Right ventricle myocardium superior (tissue), 1 donor: ENCODE data around the gene AQP7. TPM values are rescaled to one million over a fixed set of nuclear protein-coding genes. Genes with fewer than 3 reads are reported as not detected.

ENCODE experiments used
- ATAC-seq: fragments of 200-7000 bp; cut with Tn5 transposase; one replicate; pipeline ENCODE4 v1.9.1; 2020; ENCODE audit warnings: mild to moderate bottlenecking; ENCODE audit not compliant: poor library complexity
- DNase-seq: peaks from one replicate; pipeline ENCODE4 v3.0.0-alpha.2; 2020
- intact Hi-C: fragments of 100-400 bp; cut with DNase I; formaldehyde crosslinking; loops from one replicate; pipeline ENCODE4 v1.11.2; 2022
- total RNA-seq: library from RNA; stranded (reverse); fragmentation: NEBNext Ultra II Directional; extraction: Animal tissue kit (Norgen Biotek cat#: 25700); gene quantifications from one replicate; pipeline ENCODE4 v1.2.1, GENCODE V29; 2021
- donor health status: DM: no; HTN: yes; CAD: no; lungs with severe emphysema.

The AQP7 gene
- total RNA-seq, 1 donor from 2014 or later, result 155 TPM

GRCh38 chr9:33350310-33350709 lies 52.1 kb downstream of the AQP7 start:
- peak; percentile 76 for ATAC-seq
- no peak for DNase-seq
- intact Hi-C loops, result no loop called here

- peak; percentile 6 for ATAC-seq
- no peak for DNase-seq
- intact Hi-C loops, result no loop called here
Observed at GRCh38 chr9:33349743-33350142, 52.6 kb downstream of the AQP7 start.

DNA sequence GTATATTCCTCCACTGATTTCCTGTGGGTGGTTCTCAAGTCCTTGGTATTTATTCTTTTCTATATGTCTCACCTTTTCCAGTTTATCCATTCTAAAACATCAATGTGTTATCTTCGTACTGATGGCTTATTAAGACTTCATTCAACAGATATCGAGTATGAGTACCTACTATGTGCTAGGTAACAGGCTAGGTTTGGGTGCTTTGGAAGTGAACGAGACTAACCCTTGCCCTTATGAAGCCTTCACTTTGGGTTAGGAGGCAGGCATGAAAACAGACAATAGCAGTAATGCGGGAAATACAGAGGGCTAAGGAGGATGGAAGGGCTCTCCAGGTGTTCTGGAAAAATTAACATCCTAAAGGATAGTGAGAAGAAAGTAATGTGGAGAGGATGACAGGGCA lies 53.4 kb downstream of the AQP7 start:
- no peak for ATAC-seq
- DNase-seq, result no peak
- intact Hi-C loops, result no loop called here

- ATAC-seq (no peak), DNase-seq (no peak)
- intact Hi-C loops, result no loop called here
Observed at GRCh38 chr9:33346564-33346963, 55.8 kb downstream of the AQP7 start.

GRCh38 chr9:33344145-33344544 lies 58.2 kb downstream of the AQP7 start:
- ATAC-seq (no peak), DNase-seq (no peak)
- intact Hi-C loops, result no loop called here

DNA sequence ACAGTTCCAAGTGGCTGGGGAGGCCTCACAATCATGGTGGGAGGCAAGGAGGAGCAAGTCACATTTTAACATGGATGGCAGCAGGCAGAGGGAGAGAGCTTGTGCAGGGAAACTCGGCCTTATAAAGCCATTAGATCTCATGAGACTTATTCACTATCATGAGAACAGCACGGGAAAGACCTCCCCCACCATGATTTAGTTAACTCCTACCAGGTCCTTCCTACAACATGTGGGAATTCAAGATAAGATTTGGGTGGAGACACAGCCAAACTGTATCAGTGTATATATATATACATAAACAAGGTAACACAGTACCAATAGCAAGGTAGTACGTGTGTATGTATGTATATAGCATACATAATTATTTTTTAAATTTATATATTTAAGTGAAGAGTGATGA lies 61.2 kb downstream of the AQP7 start:
- DNase-seq (no peak), ATAC-seq (no peak)
- intact Hi-C loops, result no loop called here

DNA sequence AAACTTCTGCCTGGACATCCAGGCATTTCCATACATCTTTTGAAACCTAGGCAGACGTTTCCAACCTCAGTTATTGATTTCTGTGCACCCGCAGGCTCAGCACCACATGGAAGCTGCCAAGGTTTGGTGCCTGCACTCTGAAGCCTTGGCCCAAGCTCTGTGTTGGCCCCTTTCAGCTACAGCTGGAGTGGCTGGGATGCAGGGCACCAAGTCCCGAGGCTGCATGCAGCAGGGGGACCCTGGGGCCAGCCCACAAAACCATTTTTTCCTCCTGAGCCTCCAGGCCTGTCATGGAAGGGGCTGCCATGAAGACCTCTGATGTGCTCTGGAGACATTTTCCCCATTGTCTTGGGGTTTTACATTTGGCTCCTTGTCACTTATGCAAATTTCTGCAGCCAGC lies 62.2 kb downstream of the AQP7 start:
- DNase-seq, result no peak
- intact Hi-C loops, result no loop called here
- no peak for ATAC-seq

Other genes starting within 250 kb of the AQP7 start
- gene B4GALT1, start 235.2 kb downstream of the AQP7 start, total RNA-seq, result 41.0 TPM
- not detected for gene SPINK4, start 162.4 kb downstream of the AQP7 start, total RNA-seq
- 131 TPM for gene BAG1, start 137.9 kb downstream of the AQP7 start, total RNA-seq
- 45.8 TPM for gene CHMP5, start 137.5 kb downstream of the AQP7 start, total RNA-seq
- gene NFX1, start 112.1 kb downstream of the AQP7 start, total RNA-seq, result 26.2 TPM
- 16.3 TPM for gene AQP3, start 45.0 kb upstream of the AQP7 start, total RNA-seq
- gene NOL6, start 71.4 kb upstream of the AQP7 start, total RNA-seq, result 13.0 TPM
- not detected for gene ANKRD18B, start 121.7 kb upstream of the AQP7 start, total RNA-seq